SHP77 treated with DMSO at 0.1 percent for 48 hours (cell line): ENCODE data around the gene ARHGEF37.

Source experiments
- DNase-seq: peaks from one replicate; lab custom pipeline; 2025; lab: John Stamatoyannopoulos, UW

Gene ARHGEF37

DNA sequence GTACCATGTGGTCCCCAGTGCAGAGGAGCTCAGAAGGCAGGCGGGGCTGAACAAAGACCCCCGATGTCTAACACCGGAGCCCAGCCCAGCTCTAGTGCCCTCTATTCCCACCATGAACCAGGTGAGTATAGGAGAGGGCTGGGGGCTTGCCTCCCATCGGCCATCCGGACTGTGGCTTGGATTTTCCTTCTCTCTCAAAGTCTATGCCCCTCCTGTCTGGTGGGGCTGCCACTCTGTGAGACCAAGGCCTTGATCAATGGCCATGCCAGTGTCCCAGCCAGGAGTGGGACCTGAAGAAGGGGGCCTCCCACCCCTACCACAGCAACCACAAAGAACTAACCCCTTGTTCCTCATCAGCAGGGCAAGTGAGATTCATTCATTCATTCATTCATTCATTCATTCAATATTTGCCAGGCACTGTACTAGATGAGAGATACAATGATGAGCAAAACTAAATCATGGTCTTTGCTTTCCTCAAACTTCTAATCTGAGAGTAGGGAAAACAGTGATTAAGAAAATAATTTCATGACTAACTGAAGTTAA, 47.6 kb downstream of the ARHGEF37 start:
- DNase-seq, result no peak

DNA sequence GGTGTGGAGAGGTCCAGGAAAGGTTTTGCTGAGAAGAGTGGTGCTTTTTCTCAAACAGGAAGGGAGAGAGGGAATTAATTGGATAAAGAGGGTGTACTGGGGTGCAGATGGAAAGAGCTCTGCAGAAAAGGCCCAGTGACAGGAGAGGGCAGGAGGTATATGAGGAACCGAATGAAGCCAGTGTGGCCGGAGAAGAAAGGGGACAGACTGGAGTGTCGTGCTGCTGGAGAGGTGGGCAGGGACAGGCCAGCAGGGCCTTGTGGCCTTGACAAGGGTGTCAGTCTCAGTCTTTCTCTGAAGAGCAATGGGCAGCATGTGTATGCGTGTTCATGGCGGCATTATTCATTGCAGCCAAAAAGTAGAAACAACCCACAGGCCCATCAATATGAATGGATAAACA, 48.1 kb downstream of the ARHGEF37 start:
- DNase-seq, result no peak

- no peak for DNase-seq
Measured at GRCh38 chr5:149630337-149630736, 49.0 kb downstream of the ARHGEF37 start.

GRCh38 chr5:149631506-149631905, 50.2 kb downstream of the ARHGEF37 start:
- DNase-seq, result no peak

GRCh38 chr5:149632311-149633251, 51.3 kb downstream of the ARHGEF37 start:
- no peak for DNase-seq

- no peak for DNase-seq
Measured at GRCh38 chr5:149633476-149634350, 52.4 kb downstream of the ARHGEF37 start.

GRCh38 chr5:149635394-149635793, 54.1 kb downstream of the ARHGEF37 start:
- DNase-seq, result no peak

- no peak for DNase-seq
Measured at GRCh38 chr5:149636191-149636860, 55.0 kb downstream of the ARHGEF37 start.

GRCh38 chr5:149636861-149637246, 55.6 kb downstream of the ARHGEF37 start:
- peak; percentile 65 for DNase-seq

GRCh38 chr5:149638136-149638535, 56.8 kb downstream of the ARHGEF37 start:
- no peak for DNase-seq

GRCh38 chr5:149638546-149639241, 57.4 kb downstream of the ARHGEF37 start:
- no peak for DNase-seq

GRCh38 chr5:149639737-149640136, 58.4 kb downstream of the ARHGEF37 start:
- DNase-seq, result no peak

DNA sequence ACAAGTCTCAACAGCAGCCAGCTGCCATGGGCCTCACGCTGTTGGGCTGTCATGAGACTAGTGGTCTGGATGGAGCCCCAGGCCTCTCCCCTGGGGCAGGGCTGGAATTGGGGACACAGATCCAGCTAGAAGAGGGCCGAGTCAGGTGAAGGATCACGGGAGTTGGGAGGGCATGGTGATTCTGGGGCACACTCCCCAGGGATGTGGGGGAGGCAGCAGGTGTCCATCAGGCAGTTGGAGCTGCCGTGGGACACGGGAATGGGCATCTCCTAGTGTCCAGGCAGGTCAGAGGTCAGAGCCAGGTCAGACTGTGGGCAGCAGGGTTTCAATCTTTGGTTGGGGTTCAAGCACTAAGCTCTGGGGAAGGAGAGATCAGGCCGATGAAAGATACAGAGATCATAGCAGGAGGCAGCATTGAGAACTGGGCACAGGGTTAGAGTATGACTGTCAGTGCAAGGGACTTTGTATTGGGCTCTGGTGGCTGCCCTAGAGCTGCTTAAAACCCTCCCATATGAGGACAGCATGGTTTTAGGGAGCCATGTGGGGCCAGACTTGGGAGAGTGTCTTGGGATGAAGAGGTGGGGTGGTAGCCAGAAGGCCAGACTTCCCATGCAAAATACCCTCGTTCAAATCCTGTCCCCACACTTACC, 59.2 kb downstream of the ARHGEF37 start:
- DNase-seq, result no peak

- DNase-seq, result no peak
Measured at GRCh38 chr5:149641000-149641576, 59.8 kb downstream of the ARHGEF37 start.

DNA sequence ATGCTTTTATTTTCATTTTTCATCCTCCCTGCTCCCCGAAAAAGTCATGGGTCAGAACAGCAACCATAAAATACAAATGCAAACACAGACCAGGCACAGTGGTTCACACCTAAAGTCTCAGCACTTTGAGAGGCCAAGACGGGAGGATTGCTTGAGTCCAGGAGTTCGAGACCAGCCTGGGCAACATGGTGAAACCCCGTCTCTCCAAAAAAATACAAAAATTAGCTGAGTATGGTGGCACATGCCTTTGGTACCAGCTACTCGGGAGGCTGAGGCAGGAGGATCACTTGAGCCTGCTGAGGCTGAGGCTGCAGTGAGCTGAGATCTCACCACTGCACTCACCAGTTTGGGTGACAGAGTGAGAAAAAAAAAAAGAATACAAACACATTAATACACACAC, 60.3 kb downstream of the ARHGEF37 start:
- no peak for DNase-seq

DNA sequence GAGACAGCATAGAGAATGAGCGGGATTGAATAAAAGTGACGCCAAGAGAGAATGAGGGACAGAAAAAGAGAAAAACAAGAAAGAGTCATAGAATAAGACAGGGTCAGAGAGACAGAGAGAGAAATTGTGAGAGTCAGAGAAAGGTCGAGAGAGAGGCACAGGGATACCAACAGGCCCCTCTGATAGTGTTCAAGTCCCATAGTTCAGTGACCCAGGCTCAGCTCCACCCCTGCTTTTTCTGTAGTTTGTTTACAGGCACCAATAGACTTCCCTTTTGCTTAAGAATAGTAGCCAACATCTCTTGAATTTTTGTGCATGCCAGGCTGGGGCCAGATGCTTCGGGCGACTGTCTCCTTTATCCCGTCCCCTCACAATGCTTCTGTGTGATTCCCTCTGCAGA, 62.5 kb downstream of the ARHGEF37 start:
- no peak for DNase-seq

DNA sequence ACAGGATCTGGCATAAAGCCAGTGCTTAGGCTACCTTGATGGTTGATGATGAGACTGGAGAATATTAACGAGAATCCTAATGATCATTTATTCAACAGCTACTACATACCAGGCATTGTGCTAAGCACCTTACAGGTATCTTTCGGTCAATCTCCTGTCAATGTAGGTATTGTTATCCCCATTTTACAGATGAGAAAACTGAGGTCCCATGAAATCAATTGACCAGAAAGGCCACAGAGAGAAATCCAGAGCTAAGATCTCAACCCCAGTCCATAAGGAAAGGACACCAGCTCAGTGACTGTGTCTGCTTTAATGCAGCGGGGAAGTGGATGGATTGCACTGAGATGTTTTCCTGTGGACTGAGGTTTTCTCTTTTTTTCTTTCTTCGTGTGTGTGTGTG, 63.3 kb downstream of the ARHGEF37 start:
- no peak for DNase-seq

- DNase-seq, result no peak
Measured at GRCh38 chr5:149645236-149645635, 63.9 kb downstream of the ARHGEF37 start.

DNA sequence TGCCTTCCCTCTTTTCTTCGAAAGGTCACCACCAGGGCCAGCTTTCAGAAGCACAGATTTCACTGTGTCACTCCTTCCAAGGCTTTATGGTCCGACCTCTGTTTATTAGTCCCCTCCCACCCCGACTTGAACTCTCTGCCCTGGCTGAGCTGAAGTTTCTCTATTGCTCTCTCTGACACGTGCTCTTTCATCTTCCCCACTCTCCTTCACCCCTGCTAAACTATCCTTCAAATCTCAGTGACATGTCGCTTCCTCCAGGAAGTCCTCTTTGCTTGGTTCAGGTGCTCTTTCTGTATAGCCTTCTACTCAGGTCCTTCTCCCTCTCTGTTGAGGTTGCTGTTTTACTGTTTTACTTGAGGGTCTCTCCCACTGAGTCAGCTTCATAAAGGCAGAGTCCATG, 64.4 kb downstream of the ARHGEF37 start:
- no peak for DNase-seq

DNA sequence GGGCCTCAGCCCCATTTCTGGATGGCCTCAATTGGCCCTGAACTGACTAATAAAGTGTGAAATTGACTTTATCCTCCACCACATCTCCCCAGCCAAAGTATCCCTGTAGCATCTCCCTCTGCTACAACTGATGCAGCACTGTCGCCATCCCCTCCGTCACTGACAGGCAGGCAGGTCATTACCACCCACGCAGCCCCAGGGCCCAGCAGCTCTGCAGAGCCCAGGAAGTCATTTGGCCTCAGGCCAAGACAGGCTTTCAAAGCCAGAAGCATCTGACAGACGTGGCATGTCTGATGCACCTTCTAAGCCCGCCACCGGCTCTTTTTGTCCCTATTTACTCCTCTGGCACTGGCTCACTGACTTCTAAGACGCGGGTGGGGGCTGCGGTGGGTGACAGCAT, 65.3 kb downstream of the ARHGEF37 start:
- peak; percentile 85 for DNase-seq

DNA sequence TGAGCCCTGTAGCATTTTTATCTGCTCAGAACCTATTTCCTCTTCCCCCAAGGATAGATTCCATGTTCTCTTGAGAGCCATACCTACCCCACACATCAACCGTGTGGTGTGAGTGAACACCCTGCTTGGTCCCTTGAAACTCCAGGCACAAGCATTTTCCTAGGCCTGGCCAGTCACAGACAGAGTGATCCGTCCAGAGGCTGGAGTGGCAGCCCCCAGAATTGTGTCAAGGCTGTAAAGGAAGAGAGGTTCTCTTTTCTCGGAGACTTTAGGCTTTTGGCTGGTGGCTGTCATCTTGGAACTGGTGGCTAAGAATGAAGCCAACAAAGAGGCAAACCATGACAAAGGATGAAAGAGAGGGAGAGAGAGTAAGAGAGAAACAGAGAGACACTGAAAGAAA, 66.0 kb downstream of the ARHGEF37 start:
- DNase-seq, result no peak
